AG09309 (cell line): Measurements from ENCODE around the gene MANF.

Experiments
- DNase-seq: peaks from one replicate; pipeline ENCODE4 v3.0.0-alpha.2; 2010; ENCODE audit warnings: low read depth
- H3K4me3 ChIP-seq: 2 replicates; pipeline ENCODE4 v1.5.1; 2011; ENCODE audit warnings: mild to moderate bottlenecking, low read depth, low read length, moderate library complexity; ENCODE audit not compliant: control insufficient read depth
- CTCF ChIP-seq: IDR thresholded peaks from 2 replicates; pipeline ENCODE4 v1.5.1; 2011; ENCODE audit warnings: mild to moderate bottlenecking, low read depth, low read length, inconsistent platforms; ENCODE audit not compliant: insufficient read depth, control insufficient read depth; ENCODE audit errors: missing control alignments

MANF gene

GRCh38 chr3:51384726-51385473 lies at the start of gene MANF:
Gene MANF, plus strand, starts transcription at chr3:51385291. Its CDS starts 52 bp downstream, at chr3:51385343.
- DNase-seq: peak; percentile 88
- H3K4me3 ChIP-seq: peak within 1 kb of the TSS; percentile 92
- no peak for TF ChIP-seq CTCF

GRCh38 chr3:51336261-51336660 lies 48.8 kb upstream of the MANF start:
- no peak for TF ChIP-seq CTCF
- no peak for DNase-seq
- no peak overlapping the region for H3K4me3 ChIP-seq

- DNase-seq: no peak
- TF ChIP-seq CTCF: no peak
- no peak overlapping the region for H3K4me3 ChIP-seq
Measured at GRCh38 chr3:51337666-51338065, 47.4 kb upstream of the MANF start.

- H3K4me3 ChIP-seq: no peak overlapping the region
- TF ChIP-seq CTCF: no peak
- no peak for DNase-seq
Measured at GRCh38 chr3:51338632-51339031, 46.5 kb upstream of the MANF start.

GRCh38 chr3:51340013-51340829 lies 44.9 kb upstream of the MANF start:
- H3K4me3 ChIP-seq: no peak overlapping the region
- no peak for TF ChIP-seq CTCF
- peak; percentile 81 for DNase-seq

- no peak for DNase-seq
- no peak overlapping the region for H3K4me3 ChIP-seq
- TF ChIP-seq CTCF: no peak
Measured at GRCh38 chr3:51340989-51341636, 44.0 kb upstream of the MANF start.
